A172 (cell line): ENCODE measurements around the gene SNX1. TPM values are rescaled to one million over a fixed set of nuclear protein-coding genes. Genes with fewer than 3 reads are reported as not detected.
"Not testable (repeated sequence)": the region's sequence is repeated elsewhere in the genome, so short reads cannot be mapped to it uniquely, and the experiment has no call there.

Experiments
- DNase-seq: peaks from one replicate; pipeline ENCODE4 v3.0.0-alpha.2; 2015; ENCODE audit warnings: low spot score
- total RNA-seq: library from RNA; depleted of rRNA; stranded (reverse); fragments of >200 nt; shearing (Covaris generic); gene quantifications from 2 replicates; pipeline ENCODE4 v1.2.3, GENCODE V29; 2014

Gene SNX1
- total RNA-seq, 1 experiment from 2014 or later = 30.7 TPM

DNA sequence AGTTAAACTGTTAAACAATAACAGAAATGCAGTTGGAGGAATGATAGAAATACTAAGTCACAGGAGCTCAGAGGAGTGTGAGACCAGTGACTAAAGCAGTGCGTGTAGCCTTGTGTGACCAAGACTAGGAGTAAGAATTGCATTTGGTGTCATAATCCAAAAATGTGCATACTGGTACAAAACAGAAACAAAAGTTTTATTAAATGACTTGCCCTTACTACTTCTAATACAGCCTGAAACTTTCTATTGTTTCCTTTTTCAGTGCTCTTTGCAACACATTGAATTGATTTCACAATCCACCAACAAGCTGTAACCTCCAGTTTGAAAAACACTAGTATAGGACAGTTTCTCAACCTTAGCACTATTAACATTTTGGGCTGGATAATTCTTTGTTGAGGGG, 17.1 kb downstream of the SNX1 start:
- no peak for DNase-seq

- DNase-seq = no peak
Measured at GRCh38 chr15:64117759-64118487, 22.1 kb downstream of the SNX1 start.

- DNase-seq = not testable (repeated sequence)
Measured at GRCh38 chr15:64120322-64120721, 24.5 kb downstream of the SNX1 start.

GRCh38 chr15:64121614-64122013, 25.8 kb downstream of the SNX1 start:
- DNase-seq = no peak

- DNase-seq = no peak
Measured at GRCh38 chr15:64122444-64122843, 26.7 kb downstream of the SNX1 start.

DNA sequence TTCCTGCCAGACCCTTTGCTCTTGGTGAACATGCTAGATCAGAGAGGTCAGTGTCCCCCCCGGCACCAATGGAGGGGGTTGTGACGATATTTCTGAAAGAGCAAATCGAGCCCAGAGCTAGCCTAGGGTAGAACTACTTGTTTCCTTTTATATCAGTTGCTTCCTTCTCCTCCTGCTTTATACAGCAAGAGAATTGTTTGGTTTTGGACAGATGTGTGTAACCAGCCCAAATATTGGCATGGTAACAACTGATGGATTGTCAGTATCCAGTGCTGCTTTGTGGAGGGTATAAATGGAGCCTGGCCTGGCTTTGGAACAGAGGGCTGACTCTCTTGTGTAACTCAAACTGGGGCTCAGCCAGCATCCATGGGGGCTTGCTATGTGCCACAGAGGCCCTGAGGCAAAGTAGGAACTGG, 27.2 kb downstream of the SNX1 start:
- DNase-seq = no peak

DNA sequence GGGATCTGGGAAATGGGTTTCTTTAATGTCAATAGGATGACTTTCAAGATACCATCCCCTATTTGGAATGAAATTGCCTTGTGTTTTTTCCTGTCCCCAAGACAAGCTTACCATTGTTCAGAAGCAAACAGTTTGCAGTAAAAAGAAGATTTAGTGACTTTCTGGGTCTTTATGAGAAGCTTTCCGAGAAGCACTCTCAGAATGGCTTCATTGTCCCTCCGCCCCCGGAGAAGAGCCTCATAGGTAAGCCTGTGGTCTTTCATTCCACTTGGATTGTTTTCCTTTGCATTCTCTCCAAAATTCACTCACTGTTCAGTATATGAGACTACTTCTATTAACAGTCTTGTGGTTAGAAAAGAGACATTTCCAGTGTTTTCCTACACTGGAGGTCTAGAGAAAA, 30.2 kb downstream of the SNX1 start:
- no peak for DNase-seq

DNA sequence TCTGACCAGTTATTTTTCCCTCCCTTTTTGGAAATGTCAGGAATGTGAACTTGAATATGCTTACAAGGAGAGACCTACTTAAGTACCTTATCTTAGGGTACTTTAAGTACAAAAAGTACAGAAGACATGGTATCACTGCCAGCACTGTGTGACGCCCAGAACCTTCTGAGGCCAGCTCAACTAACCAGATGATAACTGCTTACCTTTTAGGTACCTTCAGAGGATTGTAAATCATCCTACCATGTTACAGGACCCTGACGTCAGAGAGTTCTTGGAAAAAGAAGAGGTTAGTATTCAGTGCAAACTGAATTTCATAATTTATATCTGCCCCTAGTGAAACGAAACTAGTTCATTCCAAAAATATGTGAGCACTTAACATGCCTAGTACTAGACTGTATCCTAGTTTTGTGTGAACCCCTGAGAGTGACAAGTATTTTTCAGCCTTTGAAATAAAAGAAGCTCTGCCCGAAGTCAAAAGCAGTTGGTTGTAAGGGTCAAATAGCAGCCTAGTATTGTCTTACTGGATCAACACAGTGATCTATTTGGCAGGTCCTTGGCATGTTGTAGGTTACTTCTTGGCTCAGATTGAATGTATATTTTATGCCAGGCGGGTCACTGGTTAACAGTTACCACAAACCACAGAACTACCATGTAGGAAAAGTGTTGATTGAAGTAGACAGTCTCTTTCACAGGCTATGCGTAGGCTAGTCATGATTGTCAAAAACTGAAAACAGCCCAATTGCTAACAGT, 31.9 kb downstream of the SNX1 start:
- DNase-seq = no peak

- no peak for DNase-seq
Measured at GRCh38 chr15:64130159-64130558, 34.4 kb downstream of the SNX1 start.

DNA sequence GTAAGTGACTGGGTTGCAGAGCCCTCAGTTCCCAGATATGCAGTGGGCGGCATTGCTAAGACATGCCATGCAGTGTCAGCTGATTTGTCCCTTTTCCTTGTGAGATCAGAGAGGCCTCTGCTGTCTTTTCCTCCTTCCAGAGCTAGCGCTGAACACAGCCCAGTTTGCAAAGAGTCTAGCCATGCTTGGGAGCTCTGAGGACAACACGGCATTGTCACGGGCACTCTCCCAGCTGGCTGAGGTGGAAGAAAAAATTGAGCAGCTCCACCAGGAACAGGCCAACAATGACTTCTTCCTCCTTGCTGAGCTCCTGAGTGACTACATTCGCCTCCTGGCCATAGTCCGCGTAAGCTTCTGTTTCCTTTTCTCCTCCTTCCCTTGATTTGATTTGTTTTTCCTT, 35.8 kb downstream of the SNX1 start:
- no peak for DNase-seq

DNA sequence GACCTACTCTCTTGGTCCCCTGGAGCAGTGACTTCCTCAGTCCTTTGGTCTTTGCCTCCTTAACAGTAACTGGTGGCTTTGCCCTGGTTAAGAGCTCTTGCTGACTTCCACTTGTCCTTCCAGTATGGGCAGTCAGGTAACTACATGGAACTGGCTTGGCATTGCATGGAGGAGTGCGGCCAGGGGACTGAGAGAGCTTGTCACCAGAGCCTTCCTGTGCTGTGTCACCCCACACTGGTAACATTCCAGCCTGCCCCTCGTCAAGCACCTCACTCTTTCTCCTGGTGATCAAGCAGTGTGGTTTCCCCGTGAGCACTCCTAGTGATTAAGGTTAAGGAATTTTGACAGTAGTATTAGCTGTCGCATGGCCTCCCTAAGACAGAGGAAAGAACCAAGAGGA, 36.4 kb downstream of the SNX1 start:
- no peak for DNase-seq

- no peak for DNase-seq
Measured at GRCh38 chr15:64133623-64134344, 38.0 kb downstream of the SNX1 start.

GRCh38 chr15:64134345-64134829, 38.6 kb downstream of the SNX1 start:
- no peak for DNase-seq

DNA sequence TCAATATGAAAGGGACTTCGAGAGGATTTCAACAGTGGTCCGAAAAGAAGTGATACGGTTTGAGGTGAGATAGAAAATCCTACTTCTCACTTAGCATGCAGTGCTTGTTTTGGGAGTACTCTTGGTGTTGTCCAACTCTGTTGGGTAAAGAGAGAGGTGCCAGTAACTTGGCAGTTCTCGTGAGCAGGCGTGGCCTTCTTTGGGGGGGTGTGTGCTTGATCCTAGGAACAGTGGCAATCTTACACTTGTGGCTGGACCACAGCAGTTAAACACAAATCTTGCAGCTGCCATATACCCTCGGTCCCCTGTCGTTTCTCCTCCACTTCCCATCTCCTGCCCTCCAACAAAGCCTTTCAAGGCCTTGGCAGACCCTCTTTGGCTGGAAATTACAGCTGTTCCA, 40.6 kb downstream of the SNX1 start:
- no peak for DNase-seq

DNA sequence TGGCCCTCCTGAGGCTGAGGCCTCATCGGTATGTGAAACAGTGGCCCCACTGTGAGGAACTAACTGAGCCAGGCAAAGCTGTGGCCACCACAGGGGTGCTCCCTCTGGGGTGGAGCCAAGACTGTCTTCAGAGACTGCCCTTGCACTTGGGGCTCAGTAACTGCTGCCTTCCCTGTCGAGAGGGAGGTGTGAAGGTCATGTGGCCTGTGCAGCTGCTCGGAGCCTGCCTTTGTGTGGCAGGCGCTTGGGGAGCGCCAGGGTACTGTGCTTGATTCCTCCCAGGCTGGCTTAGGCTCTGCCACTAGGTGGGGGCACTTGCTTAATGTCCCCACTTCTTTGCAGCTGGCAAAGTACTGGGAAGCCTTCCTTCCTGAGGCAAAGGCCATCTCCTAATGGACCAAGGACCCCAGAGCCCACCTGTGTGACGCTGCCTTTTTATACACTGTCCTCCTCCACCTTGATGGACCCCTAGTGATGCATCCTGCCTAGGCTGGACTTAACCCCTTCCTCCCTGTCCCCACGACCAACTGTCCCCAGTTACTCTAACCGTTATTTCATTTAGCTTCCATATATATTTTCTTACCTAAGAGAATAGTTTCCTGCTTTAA, 41.5 kb downstream of the SNX1 start:
- no peak for DNase-seq

- no peak for DNase-seq
Measured at GRCh38 chr15:64138331-64138941, 42.7 kb downstream of the SNX1 start.

GRCh38 chr15:64141798-64142512, 46.2 kb downstream of the SNX1 start:
- DNase-seq = no peak

- no peak for DNase-seq
Measured at GRCh38 chr15:64143276-64143675, 47.5 kb downstream of the SNX1 start.

GRCh38 chr15:64144192-64144564, 48.4 kb downstream of the SNX1 start:
- DNase-seq = no peak

DNA sequence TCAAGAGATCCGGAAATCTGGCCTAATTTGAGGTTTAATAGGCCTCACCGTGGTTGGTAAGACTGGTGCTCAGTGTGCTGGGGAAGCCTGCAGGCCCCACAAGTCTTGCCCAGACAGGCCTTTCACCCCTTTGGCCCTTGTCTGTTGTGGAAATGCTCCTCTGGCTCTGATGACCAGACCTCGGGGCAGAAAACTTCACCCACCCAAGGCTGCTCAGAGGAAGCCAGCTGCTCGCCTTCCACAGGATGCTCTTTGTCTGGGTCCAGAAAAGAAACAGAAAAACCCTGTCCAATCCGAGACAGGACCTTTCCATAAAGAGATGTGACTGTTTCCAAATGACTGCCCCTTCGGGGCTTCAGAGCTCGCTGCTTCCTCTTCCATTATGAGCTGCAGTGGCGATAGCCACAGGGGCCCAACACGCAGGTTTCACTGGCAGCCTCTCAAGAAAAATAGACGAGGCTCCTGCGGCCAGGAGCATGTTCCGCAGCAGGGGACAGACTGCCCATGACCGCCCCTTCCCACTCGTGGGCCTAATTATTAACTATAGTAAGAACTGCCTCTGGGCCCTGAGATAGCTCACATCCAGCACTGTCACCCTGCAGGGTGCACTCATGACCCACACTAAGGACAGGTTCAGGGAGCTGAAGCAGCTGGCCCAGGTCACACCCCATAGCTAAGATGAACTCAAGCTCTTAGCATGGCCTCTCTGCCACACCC, 48.9 kb downstream of the SNX1 start:
- DNase-seq = no peak
